Osteocyte (in vitro differentiated cells): Measurements from ENCODE around the gene AKAP10. TPM values are rescaled to one million over a fixed set of nuclear protein-coding genes. Genes with fewer than 3 reads are reported as not detected.

ENCODE experiments used
- DNase-seq: peaks from one replicate; pipeline ENCODE4 v3.0.0; 2021; ENCODE audit warnings: mixed read lengths; ENCODE audit not compliant: unreplicated experiment; ENCODE audit errors: extremely low spot score
- H3K27ac Mint-ChIP-seq: one replicate; pipeline ENCODE4 v1.8.0; 2021; ENCODE audit warnings: mild to moderate bottlenecking, mixed read lengths; ENCODE audit not compliant: unreplicated experiment
- H3K27me3 Mint-ChIP-seq: one replicate; pipeline ENCODE4 v1.8.0; 2021; ENCODE audit warnings: mixed read lengths; ENCODE audit not compliant: unreplicated experiment
- H3K36me3 Mint-ChIP-seq: one replicate; pipeline ENCODE4 v1.8.0; 2021; ENCODE audit warnings: mixed read lengths; ENCODE audit not compliant: unreplicated experiment
- H3K4me1 Mint-ChIP-seq: one replicate; pipeline ENCODE4 v1.8.0; 2021; ENCODE audit warnings: mixed read lengths; ENCODE audit not compliant: unreplicated experiment
- H3K4me3 Mint-ChIP-seq: one replicate; pipeline ENCODE4 v1.8.0; 2021; ENCODE audit warnings: mild to moderate bottlenecking, moderate library complexity, mixed read lengths; ENCODE audit not compliant: unreplicated experiment
- H3K9me3 Mint-ChIP-seq: one replicate; pipeline ENCODE4 v1.8.0; 2021; ENCODE audit warnings: mixed read lengths; ENCODE audit not compliant: unreplicated experiment
- CTCF ChIP-seq: fragments of 200-600 bp; sonication (generic); IDR thresholded peaks from 2 replicates; pipeline ENCODE4 v1.5.0; 2021; ENCODE audit warnings: antibody characterized with exemption, mild to moderate bottlenecking, moderate library complexity
- total RNA-seq: library from RNA; stranded (reverse); gene quantifications from 2 replicates; pipeline ENCODE4 v1.2.1, GENCODE V29; 2021

Gene AKAP10
- total RNA-seq, 1 donor from 2014 or later: 34.4 TPM

- Mint-ChIP-seq H3K27me3 (peaks cover 30% of the 10 kb centered on the region), H3K36me3 (no peaks in the 10 kb centered on the region), H3K27ac (no peak overlapping the region), H3K4me3 (no peak overlapping the region), H3K4me1 (no peaks in the 10 kb centered on the region), H3K9me3 (no peaks in the 10 kb centered on the region)
- DNase-seq: no peak
- no peak for TF ChIP-seq CTCF
Observed at GRCh38 chr17:19877364-19877945, 100.2 kb downstream of the AKAP10 start.

- no peak for TF ChIP-seq CTCF
- DNase-seq: no peak
- Mint-ChIP-seq H3K27me3 (peaks cover 30% of the 10 kb centered on the region), H3K27ac (no peak overlapping the region), H3K36me3 (no peaks in the 10 kb centered on the region), H3K4me1 (no peaks in the 10 kb centered on the region), H3K9me3 (no peaks in the 10 kb centered on the region), H3K4me3 (no peak overlapping the region)
Observed at GRCh38 chr17:19876529-19877161, 101.0 kb downstream of the AKAP10 start.

GRCh38 chr17:19874256-19874655 lies 103.4 kb downstream of the AKAP10 start:
- no peak overlapping the region for H3K27ac Mint-ChIP-seq
- no peaks in the 10 kb centered on the region for H3K9me3 Mint-ChIP-seq
- H3K36me3 Mint-ChIP-seq: no peaks in the 10 kb centered on the region
- H3K27me3 Mint-ChIP-seq: peaks cover 24% of the 10 kb centered on the region
- H3K4me1 Mint-ChIP-seq: no peaks in the 10 kb centered on the region
- DNase-seq: no peak
- no peak overlapping the region for H3K4me3 Mint-ChIP-seq
- no peak for TF ChIP-seq CTCF

- DNase-seq: no peak
- Mint-ChIP-seq H3K9me3 (no peaks in the 10 kb centered on the region), H3K4me1 (no peaks in the 10 kb centered on the region), H3K27ac (no peak overlapping the region), H3K36me3 (no peaks in the 10 kb centered on the region), H3K27me3 (peaks cover 20% of the 10 kb centered on the region), H3K4me3 (no peak overlapping the region)
- no peak for TF ChIP-seq CTCF
Observed at GRCh38 chr17:19873346-19873745, 104.3 kb downstream of the AKAP10 start.

- Mint-ChIP-seq H3K4me3 (peak overlapping the region; percentile 51), H3K9me3 (no peaks in the 10 kb centered on the region), H3K4me1 (peaks cover 16% of the 10 kb centered on the region), H3K36me3 (peaks cover 3% of the 10 kb centered on the region), H3K27ac (no peak overlapping the region), H3K27me3 (no peaks in the 10 kb centered on the region)
- no peak for DNase-seq
- no peak for TF ChIP-seq CTCF
Observed at GRCh38 chr17:19868079-19868395, 109.6 kb downstream of the AKAP10 start.
